Heart right ventricle (tissue), 16 donors: ENCODE results near the gene DOCK3. TPM values are rescaled to one million over a fixed set of nuclear protein-coding genes. Genes with fewer than 3 reads are reported as not detected.

Experiments used
- ATAC-seq, 8 donors: fragments of 200-7000 bp; cut with Tn5 transposase; one replicate each; pipeline ENCODE4 v1.9.1; 2020; ENCODE audit warnings: mild to moderate bottlenecking in 8 of 8, moderate library complexity in 8 of 8, moderate number of reproducible peaks in 1 of 8
- DNase-seq, 2 donors: peaks; one replicate each; pipeline ENCODE4 v3.0.0-alpha.2; 2020
- H3K27ac ChIP-seq, 10 donors: fragments of 200-600 bp; sonication (generic) in 2 of 10; one replicate each; pipeline versions ENCODE4 v1.5.0 to v1.8.0; 2020 to 2022; ENCODE audit warnings: mild to moderate bottlenecking in 3 of 10
- H3K27me3 ChIP-seq, 7 donors: fragments of 200-600 bp; one replicate each; pipeline ENCODE4 v1.8.0; 2021 to 2022; ENCODE audit warnings: mild to moderate bottlenecking in 2 of 7
- H3K36me3 ChIP-seq, 9 donors: fragments of 200-600 bp; sonication (generic) in 1 of 9; one replicate each; pipeline versions ENCODE4 v1.5.0 to v1.8.0; 2020 to 2022; ENCODE audit warnings: mild to moderate bottlenecking in 2 of 9
- H3K4me1 ChIP-seq, 9 donors: fragments of 200-600 bp; sonication (generic) in 1 of 9; one replicate each; pipeline versions ENCODE4 v1.5.0 to v1.8.0; 2020 to 2022; ENCODE audit warnings: mild to moderate bottlenecking in 4 of 9
- H3K4me3 ChIP-seq, 10 donors: fragments of 200-600 bp; sonication (generic) in 2 of 10; one replicate each; pipeline versions ENCODE4 v1.5.0 to v1.8.0; 2020 to 2022; ENCODE audit warnings: mild to moderate bottlenecking in 7 of 10, moderate library complexity in 2 of 10
- H3K9me3 ChIP-seq, 11 donors: fragments of 200-600 bp in 10 of 11; sonication (generic) in 2 of 11; one replicate each; pipeline versions ENCODE4 v1.5.0 to v1.8.0; 2013 to 2022; ENCODE audit warnings: mild to moderate bottlenecking in 2 of 11, control low read depth in 1 of 11, moderate library complexity in 1 of 11
- WGBS, 2 donors: extraction: QIAGEN DNeasy Blood & Tissue Kit; methylation state at CpG; one replicate each; pipeline ENCODE4 v1.1.7; 2013; ENCODE audit warnings: inconsistent platforms in 1 of 2; 5-methylcytosine and 5-hydroxymethylcytosine counted together
- intact Hi-C, 10 donors: fragments of 100-400 bp; cut with DNase I; formaldehyde crosslinking; loops; one replicate each; pipeline versions ENCODE4 v1.11.1 to v1.14.2; 2022
- polyA plus RNA-seq, 2 donors: library from polyadenylated mRNA; stranded (reverse); fragments of 200-250 nt; gene quantifications; one replicate each; pipeline ENCODE4 v1.2.3, GENCODE V29; 2013
- total RNA-seq, 10 donors: library from RNA; stranded (reverse); fragmentation: NEBNext Ultra II Directional in 3 of 10; extraction: Animal tissue kit (Norgen Biotek cat#: 25700) in 3 of 10; gene quantifications; one replicate each; pipeline versions ENCODE4 v1.2.1 to v1.2.4, GENCODE V29; 2021 to 2023
- TF ChIP-seq, protein P1 (sequence below), 9 donors: fragments of 200-600 bp; sonication (generic) in 2 of 9; IDR thresholded peaks; one replicate each; pipeline versions ENCODE4 v1.5.0 to v1.8.0; 2021 to 2022; ENCODE audit warnings: antibody characterized with exemption in 9 of 9, mild to moderate bottlenecking in 5 of 9, moderate library complexity in 1 of 9
- donor health status: Arrhythmogenic right ventricular cardiomyopathy.
- donor health status: ischemic (EF 13 %, LVEDD 7.1; RV severe dilation, severe dysfunction).
- donor health status: healthy with polysubstance abuse.
- donor health status: DM: no; HTN: yes; CAD: no.
- donor health status: DM: no; HTN: no; CAD: no.
- donor health status: ischemic (EF 25% LVEDD 6.9; RV normal size, moderate dysfunction).
- donor health status: ischemic (EF 25% LVEDD 5.7; RV mildly dilated, moderate dysfunction).
- donor health status: healthy.
- donor health status: DM: yes; HTN: yes; CAD: no.
- donor health status: Ischemic cardiomyopathy.
- donor health status: ischemic (EF 35%, LVEDD 5.7; RV mildly dilated, moderate dysfunction).
- donor health status: nonischemic (EF 11% LVEDD 7.7; RV severe dilation, severe dysfunction).
- donor health status: DM: yes; HTN: yes; CAD: no.
- donor health status: PGD.
- donor health status: ischemic (EF 29% LVEDD 5.4; RV normal size, mild dysfunction).
- donor health status: nonischemic (EF 23%, LVEDD 6.1; RV moderate dilation, normal function).

DOCK3 gene
- total and polyA plus RNA-seq, 12 donors: 1.2 to 6.6 (median 4.7) TPM

DNA sequence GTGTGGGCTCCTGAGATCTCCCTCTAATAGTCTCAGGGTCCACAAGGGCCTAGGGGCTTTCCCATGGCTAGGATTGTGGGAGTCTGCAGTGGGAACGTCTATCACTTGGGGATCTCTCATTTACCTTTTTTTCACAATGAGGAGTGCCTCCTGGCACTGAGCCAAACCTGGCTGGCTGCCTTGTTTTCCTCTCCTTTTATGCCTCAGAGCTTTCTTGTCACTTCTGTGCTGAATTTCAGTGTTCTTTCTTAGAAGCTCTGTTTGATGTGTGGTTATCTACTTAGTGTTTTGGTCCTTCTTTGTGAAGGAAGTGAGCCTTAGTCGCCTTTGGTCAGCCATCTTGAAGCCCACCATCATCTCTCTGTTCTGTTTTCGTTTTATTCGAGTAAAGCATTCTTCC is 33.9 kb downstream of the DOCK3 start:
- no peaks in the 10 kb centered on the region for H3K36me3 ChIP-seq
- WGBS, 2 donors: 36 to 45% methylated on average over 4 of the region's 4 CpGs
- DNase-seq (peak in 1 of 2 donors; percentile 16), ATAC-seq (no peak)
- no peak overlapping the region for H3K4me3 ChIP-seq
- H3K27me3 ChIP-seq: no peaks in the 10 kb centered on the region
- TF ChIP-seq, protein P1, sequence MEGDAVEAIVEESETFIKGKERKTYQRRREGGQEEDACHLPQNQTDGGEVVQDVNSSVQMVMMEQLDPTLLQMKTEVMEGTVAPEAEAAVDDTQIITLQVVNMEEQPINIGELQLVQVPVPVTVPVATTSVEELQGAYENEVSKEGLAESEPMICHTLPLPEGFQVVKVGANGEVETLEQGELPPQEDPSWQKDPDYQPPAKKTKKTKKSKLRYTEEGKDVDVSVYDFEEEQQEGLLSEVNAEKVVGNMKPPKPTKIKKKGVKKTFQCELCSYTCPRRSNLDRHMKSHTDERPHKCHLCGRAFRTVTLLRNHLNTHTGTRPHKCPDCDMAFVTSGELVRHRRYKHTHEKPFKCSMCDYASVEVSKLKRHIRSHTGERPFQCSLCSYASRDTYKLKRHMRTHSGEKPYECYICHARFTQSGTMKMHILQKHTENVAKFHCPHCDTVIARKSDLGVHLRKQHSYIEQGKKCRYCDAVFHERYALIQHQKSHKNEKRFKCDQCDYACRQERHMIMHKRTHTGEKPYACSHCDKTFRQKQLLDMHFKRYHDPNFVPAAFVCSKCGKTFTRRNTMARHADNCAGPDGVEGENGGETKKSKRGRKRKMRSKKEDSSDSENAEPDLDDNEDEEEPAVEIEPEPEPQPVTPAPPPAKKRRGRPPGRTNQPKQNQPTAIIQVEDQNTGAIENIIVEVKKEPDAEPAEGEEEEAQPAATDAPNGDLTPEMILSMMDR (IDR thresholded peaks at IDR 0.05): no peak
- no peaks in the 10 kb centered on the region for H3K9me3 ChIP-seq
- intact Hi-C loops: no loop called here
- H3K27ac ChIP-seq: no peak overlapping the region
- peaks cover 0 to 10% (median 0%) of the 10 kb centered on the region in 9 donors for H3K4me1 ChIP-seq

GRCh38 chr3:50714946-50715345 is 40.2 kb downstream of the DOCK3 start:
- H3K9me3 ChIP-seq: no peaks in the 10 kb centered on the region
- H3K27me3 ChIP-seq: no peaks in the 10 kb centered on the region
- no peak overlapping the region for H3K4me3 ChIP-seq
- intact Hi-C loops: no loop called here
- no peak for DNase-seq
- no peaks in the 10 kb centered on the region for H3K36me3 ChIP-seq
- ATAC-seq: no peak
- no peak overlapping the region for H3K27ac ChIP-seq
- peaks cover 0 to 4% (median 0%) of the 10 kb centered on the region in 9 donors for H3K4me1 ChIP-seq
- WGBS, 2 donors: 50 to 59% methylated on average over 4 of the region's 4 CpGs
- TF ChIP-seq, protein P1 (IDR thresholded peaks at IDR 0.05): no peak

DNA sequence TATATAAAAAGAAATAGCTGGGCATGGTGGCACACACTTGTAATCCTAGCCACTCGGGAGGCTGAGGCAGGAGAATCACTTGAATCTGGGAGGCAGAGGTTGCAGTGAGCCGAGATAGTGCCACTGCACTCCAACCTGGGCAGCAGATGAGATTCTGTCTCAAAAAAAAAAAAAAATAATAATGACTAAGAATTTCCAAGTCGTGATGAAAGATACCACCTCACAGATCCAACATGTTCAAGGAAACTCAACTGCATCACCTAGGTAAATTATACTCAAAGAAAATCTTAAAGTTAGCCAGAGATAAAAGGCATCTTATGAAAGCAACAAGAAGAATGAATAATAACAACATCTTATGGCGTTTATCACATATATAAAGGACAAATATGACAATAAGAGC is 50.1 kb downstream of the DOCK3 start:
- H3K27me3 ChIP-seq: peaks cover 0 to 3% (median 0%) of the 10 kb centered on the region in 7 donors
- TF ChIP-seq, protein P1 (IDR thresholded peaks at IDR 0.05): no peak
- intact Hi-C loops: no loop called here
- DNase-seq (no peak), ATAC-seq (no peak)
- H3K27ac ChIP-seq: no peak overlapping the region
- 80 to 84% methylated on average over 4 of the region's 4 CpGs for WGBS, 2 donors
- H3K9me3 ChIP-seq: peaks cover 0 to 8% (median 0%) of the 10 kb centered on the region in 11 donors
- H3K4me1 ChIP-seq: no peaks in the 10 kb centered on the region
- no peak overlapping the region for H3K4me3 ChIP-seq
- no peaks in the 10 kb centered on the region for H3K36me3 ChIP-seq

DNA sequence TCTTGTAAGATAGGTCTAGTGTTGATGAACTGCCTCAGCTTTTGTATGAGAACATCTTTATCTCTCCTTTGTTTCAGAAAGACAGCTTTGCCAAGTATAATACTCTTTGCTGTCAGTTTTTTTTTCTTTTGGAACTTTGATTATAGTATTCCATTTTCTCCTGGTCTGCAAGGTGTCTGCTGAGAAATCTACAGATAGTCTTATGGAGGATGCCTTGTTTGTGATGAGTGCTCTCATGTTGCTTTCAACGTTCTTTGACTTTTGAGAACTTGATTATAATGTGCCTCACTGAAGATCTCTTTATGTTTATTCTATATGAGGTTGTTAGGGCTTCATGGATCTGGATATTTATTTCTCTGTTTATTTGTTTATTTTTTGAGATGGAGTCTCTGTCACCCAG is 60.3 kb downstream of the DOCK3 start:
- WGBS, 2 donors: 0% methylated on average over 1 of the region's 1 CpG
- TF ChIP-seq, protein P1 (IDR thresholded peaks at IDR 0.05): no peak
- intact Hi-C loops: no loop called here
- H3K9me3 ChIP-seq: peaks cover 0 to 23% (median 7%) of the 10 kb centered on the region in 11 donors
- H3K4me3 ChIP-seq: no peak overlapping the region
- DNase-seq (no peak), ATAC-seq (no peak)
- no peaks in the 10 kb centered on the region for H3K27me3 ChIP-seq
- no peak overlapping the region for H3K27ac ChIP-seq
- no peaks in the 10 kb centered on the region for H3K36me3 ChIP-seq
- no peaks in the 10 kb centered on the region for H3K4me1 ChIP-seq
